Measurements from ENCODE around the gene ST8SIA5. TPM values are rescaled to one million over a fixed set of nuclear protein-coding genes. Genes with fewer than 3 reads are reported as not detected.

Gene ST8SIA5
- total and polyA plus RNA-seq, 10 of the 15 experiments (the other 5 are each of a cell fraction or from before 2014, with no cell fraction given) = 0.02 to 0.32 (median 0.12) TPM; not detected in 1

DNA sequence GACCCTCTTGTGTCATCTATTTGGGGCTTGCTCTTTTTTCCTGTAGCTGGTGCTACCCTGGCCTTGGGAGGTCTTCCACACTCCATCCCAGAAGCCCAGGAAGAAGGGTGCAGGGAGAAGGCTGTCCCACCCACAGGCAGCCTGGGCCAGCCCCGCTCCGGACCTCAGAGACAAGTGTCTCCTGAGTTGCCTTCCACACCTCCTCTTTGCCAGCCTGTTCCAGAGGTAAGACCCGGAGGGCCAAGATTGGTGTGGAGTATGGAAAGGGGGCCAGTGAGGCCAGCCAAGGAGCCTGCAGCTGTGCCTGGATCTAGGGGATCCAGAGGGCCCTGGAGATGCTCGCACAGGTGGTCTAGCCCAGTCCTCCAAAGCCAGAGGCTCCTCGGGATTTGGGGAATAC, 40.5 kb downstream of the ST8SIA5 start:
- no peak overlapping the region for H3K27ac ChIP-seq (ENCODE audit: control insufficient read depth, insufficient read depth)
- DNase-seq (ENCODE audit: low read depth, low spot score) = no peak
- no peak overlapping the region for H3K4me2 ChIP-seq (ENCODE audit: control insufficient read depth, insufficient read depth)
- ChIA-PET CTCF (no interaction called here), SMC1A (ENCODE audit: uncharacterized antibody, unreplicated experiment) (interaction anchor here (0.7 kb wide), 1 partner anchor 11 kb away, joined by 3 read pairs; no protein-coding TSS in a partner anchor), RAD21 (ENCODE audit: unreplicated experiment) (no interaction called here), POLR2A (no interaction called here)
- no peaks in the 10 kb centered on the region for H3K9me3 ChIP-seq (replicated peaks; ENCODE audit: control insufficient read depth, insufficient read depth, low read length)
- peaks cover 2 to 3% of the 10 kb centered on the region in 2 experiments for H3K27me3 ChIP-seq (replicated peaks in 1 of 2; ENCODE audit: control insufficient read depth in 2 of 2, insufficient read depth in 2 of 2, low read length in 1 of 2)
- TF ChIP-seq IRF5 (IDR thresholded peaks at IDR 0.05; ENCODE audit: borderline replicate concordance) (no peak), NFIC (IDR thresholded peaks at IDR 0.05; ENCODE audit: low read depth, low read length) (no peak), USF2 (IDR thresholded peaks at IDR 0.05; ENCODE audit: borderline replicate concordance, low read depth, low read length) (no peak), ESRRA (IDR thresholded peaks at IDR 0.05; ENCODE audit: low read length) (no peak), TCF12 (IDR thresholded peaks at IDR 0.05; ENCODE audit: low read depth, low read length) (no peak), FOXM1 (IDR thresholded peaks at IDR 0.05; ENCODE audit: low read depth, low read length) (no peak), GATAD2B (conservative IDR thresholded peaks at IDR 0.05; ENCODE audit: low read depth) (no peak)
- TF ChIP-seq, protein P1, sequence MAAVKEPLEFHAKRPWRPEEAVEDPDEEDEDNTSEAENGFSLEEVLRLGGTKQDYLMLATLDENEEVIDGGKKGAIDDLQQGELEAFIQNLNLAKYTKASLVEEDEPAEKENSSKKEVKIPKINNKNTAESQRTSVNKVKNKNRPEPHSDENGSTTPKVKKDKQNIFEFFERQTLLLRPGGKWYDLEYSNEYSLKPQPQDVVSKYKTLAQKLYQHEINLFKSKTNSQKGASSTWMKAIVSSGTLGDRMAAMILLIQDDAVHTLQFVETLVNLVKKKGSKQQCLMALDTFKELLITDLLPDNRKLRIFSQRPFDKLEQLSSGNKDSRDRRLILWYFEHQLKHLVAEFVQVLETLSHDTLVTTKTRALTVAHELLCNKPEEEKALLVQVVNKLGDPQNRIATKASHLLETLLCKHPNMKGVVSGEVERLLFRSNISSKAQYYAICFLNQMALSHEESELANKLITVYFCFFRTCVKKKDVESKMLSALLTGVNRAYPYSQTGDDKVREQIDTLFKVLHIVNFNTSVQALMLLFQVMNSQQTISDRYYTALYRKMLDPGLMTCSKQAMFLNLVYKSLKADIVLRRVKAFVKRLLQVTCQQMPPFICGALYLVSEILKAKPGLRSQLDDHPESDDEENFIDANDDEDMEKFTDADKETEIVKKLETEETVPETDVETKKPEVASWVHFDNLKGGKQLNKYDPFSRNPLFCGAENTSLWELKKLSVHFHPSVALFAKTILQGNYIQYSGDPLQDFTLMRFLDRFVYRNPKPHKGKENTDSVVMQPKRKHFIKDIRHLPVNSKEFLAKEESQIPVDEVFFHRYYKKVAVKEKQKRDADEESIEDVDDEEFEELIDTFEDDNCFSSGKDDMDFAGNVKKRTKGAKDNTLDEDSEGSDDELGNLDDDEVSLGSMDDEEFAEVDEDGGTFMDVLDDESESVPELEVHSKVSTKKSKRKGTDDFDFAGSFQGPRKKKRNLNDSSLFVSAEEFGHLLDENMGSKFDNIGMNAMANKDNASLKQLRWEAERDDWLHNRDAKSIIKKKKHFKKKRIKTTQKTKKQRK (IDR thresholded peaks at IDR 0.05; ENCODE audit: low read depth, low read length) = no peak
- TF ChIP-seq, protein P2, sequence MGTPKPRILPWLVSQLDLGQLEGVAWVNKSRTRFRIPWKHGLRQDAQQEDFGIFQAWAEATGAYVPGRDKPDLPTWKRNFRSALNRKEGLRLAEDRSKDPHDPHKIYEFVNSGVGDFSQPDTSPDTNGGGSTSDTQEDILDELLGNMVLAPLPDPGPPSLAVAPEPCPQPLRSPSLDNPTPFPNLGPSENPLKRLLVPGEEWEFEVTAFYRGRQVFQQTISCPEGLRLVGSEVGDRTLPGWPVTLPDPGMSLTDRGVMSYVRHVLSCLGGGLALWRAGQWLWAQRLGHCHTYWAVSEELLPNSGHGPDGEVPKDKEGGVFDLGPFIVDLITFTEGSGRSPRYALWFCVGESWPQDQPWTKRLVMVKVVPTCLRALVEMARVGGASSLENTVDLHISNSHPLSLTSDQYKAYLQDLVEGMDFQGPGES (IDR thresholded peaks at IDR 0.05) = no peak
- no peak overlapping the region for H2AFZ ChIP-seq (ENCODE audit: control insufficient read depth, low read depth, low read length)
- in situ Hi-C loops (cut with MboI) (no loop called here), intact Hi-C loops (cut with micrococcal nuclease; ENCODE audit: unreplicated experiment) (no loop called here)
- ATAC-seq = no peak
- no peaks in the 10 kb centered on the region for H4K20me1 ChIP-seq (ENCODE audit: control insufficient read depth, insufficient read depth)
- no peaks in the 10 kb centered on the region for H3K36me3 ChIP-seq (ENCODE audit: control insufficient read depth in 2 of 2, insufficient read depth in 2 of 2, low read length in 1 of 2)
- BruUV-seq (replicated peaks) = no TSS peak
- no peak overlapping the region for H3K9ac ChIP-seq (ENCODE audit: control insufficient read depth, insufficient read depth, low read length)
- no peak for FAIRE-seq
- H3K4me1 ChIP-seq (ENCODE audit: control insufficient read depth, insufficient read depth, low read length) = no peaks in the 10 kb centered on the region; the same call in 1 of the 2 replicates
- H3K4me3 ChIP-seq = no peak overlapping the region
- H3K79me2 ChIP-seq (ENCODE audit: control insufficient read depth, insufficient read depth, low read length) = no peaks in the 10 kb centered on the region
- WGBS (ENCODE audit: insufficient coverage, insufficient replicate concordance, low lambda C conversion rate, missing lambda C conversion rate) = 58% methylated on average over 5 of the region's 5 CpGs
